Measurements from ENCODE around the gene TOX4.

The TOX4 gene

GRCh38 chr14:21518725-21519124, 41.7 kb downstream of the TOX4 start:
- Histone ChIP-seq H4K20me1 (ENCODE audit: insufficient read depth, low read length) (no peaks in the 10 kb centered on the region), H3K9ac (ENCODE audit: low read depth, low read length) (no peak overlapping the region), H3K4me2 (ENCODE audit: insufficient read depth, low read length) (no peak overlapping the region), H3K27me3 (ENCODE audit: insufficient read depth, low read length, poor library complexity) (no peaks in the 10 kb centered on the region), H2AFZ (ENCODE audit: low read depth, low read length) (no peak overlapping the region), H3K9me3 (ENCODE audit: insufficient read depth, low read length, severe bottlenecking) (no peaks in the 10 kb centered on the region), H3K27ac (ENCODE audit: low read length) (no peak overlapping the region), H3K36me3 (ENCODE audit: insufficient read depth, low read length) (no peaks in the 10 kb centered on the region), H3K79me2 (ENCODE audit: insufficient read depth, low read length) (no peaks in the 10 kb centered on the region), H3K4me1 (ENCODE audit: insufficient read depth, low read length) (no peaks in the 10 kb centered on the region), H3K4me3 (ENCODE audit: low read depth in 1 of 2, low read length in 2 of 2) (no peak overlapping the region)
- ATAC-seq (ENCODE audit: insufficient read depth, low read depth) (no peak), DNase-seq (no peak)
- TF ChIP-seq EZH2 (IDR thresholded peaks at IDR 0.05; ENCODE audit: borderline replicate concordance, low read depth, low read length, severe bottlenecking) (no peak), CTCF (IDR thresholded peaks at IDR 0.05; ENCODE audit: borderline replicate concordance, extremely low read depth, low read length, poor library complexity, severe bottlenecking) (no peak)

- no peak overlapping the region for H3K4me2 ChIP-seq (ENCODE audit: insufficient read depth, low read length)
- TF ChIP-seq CTCF (IDR thresholded peaks at IDR 0.05; ENCODE audit: borderline replicate concordance, extremely low read depth, low read length, poor library complexity, severe bottlenecking) (no peak), EZH2 (IDR thresholded peaks at IDR 0.05; ENCODE audit: borderline replicate concordance, low read depth, low read length, severe bottlenecking) (no peak)
- ATAC-seq (ENCODE audit: insufficient read depth, low read depth) = no peak
- H3K4me1 ChIP-seq (ENCODE audit: insufficient read depth, low read length) = peaks cover 6% of the 10 kb centered on the region
- H3K36me3 ChIP-seq (ENCODE audit: insufficient read depth, low read length) = peaks cover 8% of the 10 kb centered on the region
- H3K4me3 ChIP-seq (ENCODE audit: low read depth in 1 of 2, low read length in 2 of 2) = no peak overlapping the region
- no peak for DNase-seq
- H3K27ac ChIP-seq (ENCODE audit: low read length) = no peak overlapping the region
- H3K9ac ChIP-seq (ENCODE audit: low read depth, low read length) = no peak overlapping the region
- H3K79me2 ChIP-seq (ENCODE audit: insufficient read depth, low read length) = peaks cover 5% of the 10 kb centered on the region
- no peak overlapping the region for H2AFZ ChIP-seq (ENCODE audit: low read depth, low read length)
- no peaks in the 10 kb centered on the region for H3K9me3 ChIP-seq (ENCODE audit: insufficient read depth, low read length, severe bottlenecking)
- H3K27me3 ChIP-seq (ENCODE audit: insufficient read depth, low read length, poor library complexity) = no peaks in the 10 kb centered on the region
- no peaks in the 10 kb centered on the region for H4K20me1 ChIP-seq (ENCODE audit: insufficient read depth, low read length)
These were observed 43.8 kb downstream of the TOX4 start for GRCh38 chr14:21520767-21521166.

GRCh38 chr14:21521501-21521900, 44.5 kb downstream of the TOX4 start:
- no peak for DNase-seq
- no peak overlapping the region for H3K4me3 ChIP-seq (ENCODE audit: low read depth in 1 of 2, low read length in 2 of 2)

More at GRCh38 chr14:21521501-21521900, 44.5 kb downstream of the TOX4 start:
- Histone ChIP-seq H3K36me3 (ENCODE audit: insufficient read depth, low read length) (peaks cover 8% of the 10 kb centered on the region), H3K4me2 (ENCODE audit: insufficient read depth, low read length) (no peak overlapping the region), H3K9me3 (ENCODE audit: insufficient read depth, low read length, severe bottlenecking) (no peaks in the 10 kb centered on the region), H3K27ac (ENCODE audit: low read length) (no peak overlapping the region), H3K4me1 (ENCODE audit: insufficient read depth, low read length) (peaks cover 7% of the 10 kb centered on the region), H2AFZ (ENCODE audit: low read depth, low read length) (no peak overlapping the region), H3K27me3 (ENCODE audit: insufficient read depth, low read length, poor library complexity) (no peaks in the 10 kb centered on the region), H4K20me1 (ENCODE audit: insufficient read depth, low read length) (no peaks in the 10 kb centered on the region), H3K9ac (ENCODE audit: low read depth, low read length) (no peak overlapping the region), H3K79me2 (ENCODE audit: insufficient read depth, low read length) (peaks cover 5% of the 10 kb centered on the region)
- TF ChIP-seq CTCF (IDR thresholded peaks at IDR 0.05; ENCODE audit: borderline replicate concordance, extremely low read depth, low read length, poor library complexity, severe bottlenecking) (no peak), EZH2 (IDR thresholded peaks at IDR 0.05; ENCODE audit: borderline replicate concordance, low read depth, low read length, severe bottlenecking) (no peak)
- ATAC-seq (ENCODE audit: insufficient read depth, low read depth) = no peak
